Stimulated activated naive CD8-positive, alpha-beta T cell treated with anti-CD3 and anti-CD28 coated beads, Interleukin-15, Interleukin-2, amounts not matched to agents 100 ng/mL and 50 ng/mL, for 24 hours (primary cell): ENCODE data around the gene ARL15.
"Not testable (repeated sequence)": the region's sequence is repeated elsewhere in the genome, so short reads cannot be mapped to it uniquely, and the experiment has no call there.

ENCODE experiments used
- H3K27ac Mint-ChIP-seq: one replicate; pipeline ENCODE4 v1.8.0; 2021; ENCODE audit warnings: mild to moderate bottlenecking, mixed read lengths
- H3K27me3 Mint-ChIP-seq: one replicate; pipeline ENCODE4 v1.8.0; 2021; ENCODE audit warnings: mixed read lengths
- H3K36me3 Mint-ChIP-seq: one replicate; pipeline ENCODE4 v1.8.0; 2021; ENCODE audit warnings: low read depth, mixed read lengths
- H3K4me1 Mint-ChIP-seq: one replicate; pipeline ENCODE4 v1.8.0; 2021; ENCODE audit warnings: low read depth, mixed read lengths
- H3K4me3 Mint-ChIP-seq: one replicate; pipeline ENCODE4 v1.8.0; 2021; ENCODE audit warnings: mild to moderate bottlenecking, mixed read lengths
- H3K9me3 Mint-ChIP-seq: one replicate; pipeline ENCODE4 v1.8.0; 2021; ENCODE audit warnings: mixed read lengths

The ARL15 gene

DNA sequence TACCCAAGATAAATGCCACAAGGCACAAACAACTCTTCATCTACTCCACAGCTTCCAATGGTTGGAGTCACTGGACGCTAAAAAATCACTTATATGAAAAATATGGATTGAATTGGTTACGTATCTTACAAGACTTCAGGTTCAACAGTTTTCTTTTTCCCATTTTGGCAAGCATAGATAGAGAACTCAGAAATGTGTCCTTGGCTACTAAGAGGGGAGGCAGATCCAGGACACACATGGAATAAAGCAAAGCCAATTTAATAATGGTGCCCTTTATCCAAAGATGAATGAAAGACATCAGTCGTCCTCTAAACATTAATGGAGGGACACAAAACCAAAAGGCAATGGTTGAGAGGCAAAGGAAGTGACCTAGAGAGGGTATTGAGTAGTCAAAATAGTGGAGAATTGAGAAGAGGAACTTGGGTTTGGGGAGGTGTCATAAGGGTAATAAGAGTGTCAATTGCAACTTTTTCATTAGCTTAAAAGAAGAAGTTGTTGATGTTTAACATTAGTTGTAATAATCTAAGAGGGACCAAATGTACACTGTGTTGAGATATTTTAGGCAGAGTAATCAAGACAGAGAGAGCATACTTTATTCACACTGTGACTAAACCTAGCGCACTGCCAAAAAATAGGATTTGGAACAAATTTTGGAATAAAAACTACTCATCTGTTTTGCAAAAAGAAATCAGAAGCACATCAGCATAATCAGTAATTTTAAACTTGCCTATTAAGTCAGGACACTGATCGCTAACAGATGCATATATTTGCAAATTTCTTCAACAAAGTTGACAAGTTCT is 308.2 kb downstream of the ARL15 start:
- Mint-ChIP-seq H3K36me3 (peaks cover 12% of the 10 kb centered on the region), H3K4me3 (no peak overlapping the region), H3K27me3 (no peaks in the 10 kb centered on the region), H3K27ac (no peak overlapping the region), H3K4me1 (no peaks in the 10 kb centered on the region), H3K9me3 (no peaks in the 10 kb centered on the region)

- Mint-ChIP-seq H3K9me3 (no peaks in the 10 kb centered on the region), H3K27ac (no peak overlapping the region), H3K4me1 (no peaks in the 10 kb centered on the region), H3K27me3 (no peaks in the 10 kb centered on the region), H3K4me3 (no peak overlapping the region), H3K36me3 (peaks cover 12% of the 10 kb centered on the region)
Measured at GRCh38 chr5:54000011-54000410, 310.4 kb downstream of the ARL15 start.

- Mint-ChIP-seq H3K4me1 (peaks cover 3% of the 10 kb centered on the region), H3K27me3 (no peaks in the 10 kb centered on the region)
Measured at GRCh38 chr5:53997736-53998627, 312.4 kb downstream of the ARL15 start.

GRCh38 chr5:53996008-53996407 is 314.4 kb downstream of the ARL15 start:
- H3K27me3 Mint-ChIP-seq, result no peaks in the 10 kb centered on the region
- no peak overlapping the region for H3K4me3 Mint-ChIP-seq
- peaks cover 3% of the 10 kb centered on the region for H3K4me1 Mint-ChIP-seq
- H3K27ac Mint-ChIP-seq, result no peak overlapping the region
- no peaks in the 10 kb centered on the region for H3K9me3 Mint-ChIP-seq
- H3K36me3 Mint-ChIP-seq, result peaks cover 4% of the 10 kb centered on the region

More at GRCh38 chr5:53997736-53998627, 312.4 kb downstream of the ARL15 start:
- H3K27ac Mint-ChIP-seq, result no peak overlapping the region
- peaks cover 4% of the 10 kb centered on the region for H3K36me3 Mint-ChIP-seq
- H3K4me3 Mint-ChIP-seq, result no peak overlapping the region
- H3K9me3 Mint-ChIP-seq, result no peaks in the 10 kb centered on the region

- no peaks in the 10 kb centered on the region for H3K27me3 Mint-ChIP-seq
- no peak overlapping the region for H3K27ac Mint-ChIP-seq
- no peak overlapping the region for H3K4me3 Mint-ChIP-seq
- peaks cover 3% of the 10 kb centered on the region for H3K4me1 Mint-ChIP-seq
- no peaks in the 10 kb centered on the region for H3K9me3 Mint-ChIP-seq
- peaks cover 10% of the 10 kb centered on the region for H3K36me3 Mint-ChIP-seq
Measured at GRCh38 chr5:53994148-53994547, 316.2 kb downstream of the ARL15 start.

GRCh38 chr5:53991942-53992341 is 318.4 kb downstream of the ARL15 start:
- no peaks in the 10 kb centered on the region for H3K9me3 Mint-ChIP-seq
- peaks cover 10% of the 10 kb centered on the region for H3K36me3 Mint-ChIP-seq
- no peak overlapping the region for H3K27ac Mint-ChIP-seq
- H3K4me1 Mint-ChIP-seq, result peaks cover 3% of the 10 kb centered on the region
- H3K4me3 Mint-ChIP-seq, result no peak overlapping the region
- no peaks in the 10 kb centered on the region for H3K27me3 Mint-ChIP-seq

GRCh38 chr5:53987101-53987500 is 323.3 kb downstream of the ARL15 start:
- H3K9me3 Mint-ChIP-seq, result peaks cover 8% of the 10 kb centered on the region
- H3K27ac Mint-ChIP-seq, result no peak overlapping the region
- no peak overlapping the region for H3K4me3 Mint-ChIP-seq
- peaks cover 37% of the 10 kb centered on the region for H3K36me3 Mint-ChIP-seq
- no peaks in the 10 kb centered on the region for H3K4me1 Mint-ChIP-seq
- H3K27me3 Mint-ChIP-seq, result no peaks in the 10 kb centered on the region

GRCh38 chr5:53985796-53986195 is 324.6 kb downstream of the ARL15 start:
- Mint-ChIP-seq H3K27me3 (no peaks in the 10 kb centered on the region), H3K4me1 (no peaks in the 10 kb centered on the region), H3K27ac (no peak overlapping the region), H3K36me3 (peaks cover 40% of the 10 kb centered on the region), H3K4me3 (no peak overlapping the region), H3K9me3 (peaks cover 8% of the 10 kb centered on the region)

DNA sequence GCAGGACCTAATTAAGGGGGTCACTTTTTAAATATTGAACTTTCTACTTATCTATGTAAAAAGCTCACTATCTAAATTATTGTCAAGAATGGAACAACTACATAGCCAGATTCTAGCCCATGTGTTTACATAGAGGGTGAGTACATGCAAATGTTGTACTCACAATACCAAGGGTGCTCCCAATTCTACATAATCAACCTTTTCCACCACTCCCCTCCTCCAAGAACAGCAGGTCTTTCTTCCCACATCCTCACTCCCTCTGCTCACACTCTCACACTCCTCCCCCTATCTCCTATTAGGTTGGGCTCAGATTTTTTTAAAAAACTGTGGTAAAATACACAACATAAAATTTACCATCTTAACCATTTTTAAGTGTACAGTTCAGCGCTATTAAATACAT is 325.4 kb downstream of the ARL15 start:
- no peak overlapping the region for H3K27ac Mint-ChIP-seq
- peaks cover 11% of the 10 kb centered on the region for H3K9me3 Mint-ChIP-seq
- no peaks in the 10 kb centered on the region for H3K27me3 Mint-ChIP-seq
- H3K4me1 Mint-ChIP-seq, result no peaks in the 10 kb centered on the region
- no peak overlapping the region for H3K4me3 Mint-ChIP-seq
- peaks cover 46% of the 10 kb centered on the region for H3K36me3 Mint-ChIP-seq

DNA sequence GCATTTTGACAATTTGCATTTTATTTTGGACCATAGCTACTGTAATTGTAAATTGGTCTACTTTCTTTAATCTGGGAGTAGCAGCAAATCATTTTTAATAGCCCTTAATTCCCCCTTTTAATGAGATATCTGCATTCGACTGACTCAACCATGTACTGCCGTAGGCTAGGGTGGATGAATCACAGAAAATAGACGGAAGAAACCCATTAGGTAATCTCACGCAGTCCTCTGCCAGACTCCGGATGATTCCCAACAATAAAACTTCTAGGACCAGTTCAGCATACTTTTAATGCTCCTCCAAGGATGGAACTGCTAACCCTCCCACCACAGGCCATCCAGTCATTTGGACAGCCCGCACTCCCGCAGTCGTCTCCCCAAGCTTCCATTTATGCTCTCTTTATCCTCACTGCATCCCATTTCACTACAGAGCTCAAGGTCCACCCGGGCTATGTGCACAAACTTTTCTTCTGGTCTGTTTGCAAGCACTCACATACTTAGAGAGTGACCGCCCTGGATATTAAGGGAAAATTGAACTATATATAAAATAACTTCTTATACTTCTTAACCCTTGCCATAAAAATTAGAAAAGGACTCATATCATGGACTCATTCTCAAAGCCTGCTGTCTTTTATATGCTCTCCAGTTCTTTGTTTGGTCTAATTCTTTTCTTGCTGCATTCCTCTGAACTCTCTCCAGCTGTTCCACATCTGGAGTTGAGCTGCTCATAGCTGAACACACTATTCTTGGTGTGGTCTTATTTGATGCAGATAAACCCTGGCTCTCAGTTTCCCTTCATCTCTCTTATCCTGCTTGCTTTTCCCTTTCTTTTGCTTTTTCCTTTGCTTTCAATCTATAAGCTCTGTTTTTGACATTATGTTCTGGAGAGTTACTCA is 326.6 kb downstream of the ARL15 start:
- Mint-ChIP-seq H3K9me3 (peaks cover 12% of the 10 kb centered on the region), H3K27me3 (no peaks in the 10 kb centered on the region), H3K4me1 (no peaks in the 10 kb centered on the region), H3K27ac (no peak overlapping the region), H3K36me3 (peaks cover 42% of the 10 kb centered on the region), H3K4me3 (no peak overlapping the region)

GRCh38 chr5:53982319-53982718 is 328.1 kb downstream of the ARL15 start:
- Mint-ChIP-seq H3K9me3 (peaks cover 12% of the 10 kb centered on the region), H3K36me3 (peaks cover 41% of the 10 kb centered on the region)
- H3K27me3 Mint-ChIP-seq, H3K4me3 Mint-ChIP-seq, H3K4me1 Mint-ChIP-seq, H3K27ac Mint-ChIP-seq: not testable (repeated sequence)

DNA sequence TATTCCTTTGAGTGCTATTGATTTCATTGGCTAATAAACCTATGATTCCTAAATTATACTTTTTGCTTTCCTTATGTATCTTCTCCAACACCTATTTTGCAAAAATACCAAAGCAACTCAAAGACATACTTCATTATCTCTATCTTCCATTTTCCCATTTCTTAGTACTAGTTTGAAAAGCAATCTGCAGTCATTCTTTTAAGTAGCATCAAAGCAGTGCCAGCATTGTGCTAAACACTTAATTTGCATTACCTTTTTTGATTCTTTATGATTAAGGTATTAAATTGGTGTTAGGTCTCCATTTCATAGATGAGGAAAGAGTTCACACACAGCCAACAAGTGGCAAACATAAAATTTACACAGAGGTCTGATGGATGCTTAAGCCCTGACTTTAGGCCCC is 330.3 kb downstream of the ARL15 start:
- peaks cover 39% of the 10 kb centered on the region for H3K36me3 Mint-ChIP-seq
- H3K4me3 Mint-ChIP-seq, result no peak overlapping the region
- no peaks in the 10 kb centered on the region for H3K4me1 Mint-ChIP-seq
- H3K27ac Mint-ChIP-seq, result no peak overlapping the region
- peaks cover 12% of the 10 kb centered on the region for H3K9me3 Mint-ChIP-seq
- no peaks in the 10 kb centered on the region for H3K27me3 Mint-ChIP-seq

DNA sequence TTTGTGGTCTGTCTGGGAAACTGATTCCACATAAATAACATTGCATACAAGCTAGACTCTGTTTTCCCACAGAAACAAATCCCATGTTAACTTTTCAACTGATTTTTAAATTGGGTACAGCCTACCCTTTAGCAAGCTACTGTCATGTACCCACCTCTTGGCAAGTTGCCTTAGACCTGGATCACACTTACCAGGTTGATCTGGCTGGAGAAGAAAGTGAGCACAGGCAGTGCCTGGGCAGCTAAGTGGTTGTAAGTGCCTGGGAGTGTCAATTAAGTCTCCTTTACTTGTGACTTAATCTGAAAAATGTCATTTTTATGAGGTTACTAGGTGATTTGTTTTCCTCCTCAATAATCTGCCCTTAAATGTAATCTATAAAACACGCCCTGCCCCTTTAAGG is 336.4 kb downstream of the ARL15 start:
- Mint-ChIP-seq H3K9me3 (no peaks in the 10 kb centered on the region), H3K27ac (no peak overlapping the region), H3K4me3 (no peak overlapping the region), H3K27me3 (no peaks in the 10 kb centered on the region), H3K36me3 (peaks cover 13% of the 10 kb centered on the region), H3K4me1 (no peaks in the 10 kb centered on the region)

- no peaks in the 10 kb centered on the region for H3K27me3 Mint-ChIP-seq
- no peaks in the 10 kb centered on the region for H3K4me1 Mint-ChIP-seq
- no peak overlapping the region for H3K27ac Mint-ChIP-seq
- no peak overlapping the region for H3K4me3 Mint-ChIP-seq
- H3K9me3 Mint-ChIP-seq, result no peaks in the 10 kb centered on the region
- H3K36me3 Mint-ChIP-seq, result peaks cover 22% of the 10 kb centered on the region
Measured at GRCh38 chr5:53972314-53972713, 338.1 kb downstream of the ARL15 start.
